Hematopoietic multipotent progenitor cell treated with erythropoietin and hydrocortisone succinate and interleukin-3 and kit ligand, for 17 days (in vitro differentiated cells): ENCODE measurements around the gene PCDHGB5.

Experiments used
- DNase-seq: peaks from one replicate; pipeline ENCODE4 v3.0.0-alpha.2; 2015; ENCODE audit warnings: low spot score

The PCDHGB5 gene

GRCh38 chr5:141441571-141442170, 43.9 kb downstream of the PCDHGB5 start:
- DNase-seq, result no peak
